Fibroblast of peridontal ligament (primary cell): ENCODE measurements around the gene MEI1.

Experiments
- DNase-seq: peaks from one replicate; pipeline ENCODE4 v3.0.0-alpha.2; 2010; ENCODE audit errors: extremely low read depth

Gene MEI1

DNA sequence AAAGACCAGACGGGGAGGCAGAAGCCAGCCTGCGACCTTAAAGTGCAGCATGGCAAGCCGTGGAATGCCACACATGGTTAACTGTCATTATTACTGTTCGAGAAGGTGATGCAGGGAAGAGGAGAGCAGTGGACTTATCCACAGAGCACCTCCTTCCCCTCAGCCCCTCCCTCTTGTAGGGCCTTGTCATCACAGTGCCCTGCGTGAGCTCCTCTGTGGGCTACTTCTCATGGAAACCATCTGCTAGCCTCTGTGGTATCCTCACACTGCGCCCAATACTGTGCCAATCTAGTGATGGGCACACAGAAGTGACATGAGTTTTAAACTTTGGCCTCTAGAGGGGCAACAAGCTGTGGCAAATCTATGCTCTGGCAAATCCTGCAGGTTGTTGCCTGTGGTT, 83.0 kb downstream of the MEI1 start:
- DNase-seq = no peak

DNA sequence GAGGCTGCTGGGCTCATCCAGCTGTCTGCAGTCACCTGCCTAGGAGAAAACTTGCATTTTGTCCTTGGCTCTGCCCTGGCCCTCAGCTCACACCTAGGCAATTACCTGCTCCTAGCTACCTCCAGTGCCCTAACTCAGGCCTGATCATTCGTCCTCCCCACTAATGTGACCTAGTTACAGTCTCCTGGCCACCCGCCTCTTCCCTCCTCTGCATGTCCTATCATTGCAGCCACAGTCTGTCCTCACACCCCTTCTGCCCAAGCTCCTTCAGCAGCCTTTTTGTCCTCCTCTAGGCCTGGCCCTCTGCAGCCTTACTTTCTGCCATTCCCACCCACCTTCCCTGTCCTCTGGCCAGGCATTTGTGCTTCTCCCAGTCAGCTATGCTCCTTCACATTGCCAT, 83.4 kb downstream of the MEI1 start:
- no peak for DNase-seq

DNA sequence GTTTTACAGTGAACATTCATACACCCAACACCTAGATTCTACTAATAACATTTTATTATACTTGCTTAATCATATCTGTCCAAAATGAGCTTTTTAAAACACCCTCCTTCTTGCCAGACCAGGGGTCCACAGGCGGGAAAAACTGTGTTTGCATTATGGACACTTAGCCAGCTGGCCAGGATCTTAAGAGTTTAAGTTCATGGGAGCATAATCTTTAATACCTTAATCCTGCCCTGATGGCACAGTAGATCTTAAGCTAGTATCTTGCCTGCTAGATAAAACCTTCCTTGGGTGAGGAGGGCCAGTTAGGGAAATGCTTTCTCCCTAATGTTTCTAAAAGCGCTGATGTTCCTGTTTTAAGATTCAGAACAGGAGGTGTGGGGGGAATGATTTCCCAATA, 88.0 kb downstream of the MEI1 start:
- no peak for DNase-seq

DNA sequence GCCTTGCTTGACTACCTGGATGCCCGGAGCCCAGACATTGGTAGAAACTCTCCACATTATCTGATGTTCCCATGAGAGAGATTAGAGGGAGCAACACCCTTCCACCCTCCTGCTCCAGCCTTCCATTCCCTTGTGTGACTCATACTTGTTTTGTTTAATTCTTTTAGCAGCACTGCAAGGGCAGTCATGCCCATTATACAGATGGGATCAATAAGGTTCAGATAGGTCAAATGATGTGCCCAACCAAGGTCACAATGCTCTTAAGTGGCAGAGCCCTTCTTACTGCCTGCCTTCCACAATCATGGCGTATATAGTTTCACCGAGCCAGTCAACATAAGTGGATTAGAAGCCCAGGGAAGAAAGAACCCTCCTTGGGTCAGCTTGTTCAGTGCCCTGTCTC, 94.6 kb downstream of the MEI1 start:
- DNase-seq = no peak

DNA sequence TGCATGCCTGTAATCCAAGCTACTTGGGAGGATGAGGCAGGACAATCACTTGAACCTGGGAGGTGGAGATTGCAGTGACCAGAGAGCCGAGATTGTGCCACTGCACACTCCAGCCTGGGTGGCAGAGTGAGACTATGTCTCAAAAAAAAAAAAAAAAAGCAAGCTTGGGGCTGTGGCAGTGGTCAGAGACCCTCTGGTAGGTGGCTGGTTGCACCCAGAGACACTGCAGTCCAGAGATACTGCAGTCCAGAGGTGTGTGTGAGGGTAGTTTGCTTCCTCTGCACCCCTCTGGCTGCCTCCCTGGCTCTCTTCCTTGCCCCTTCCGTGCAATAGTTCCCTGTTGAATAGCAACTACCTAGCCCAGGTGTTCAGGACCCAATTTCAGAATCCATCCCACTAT, 99.4 kb downstream of the MEI1 start:
- no peak for DNase-seq

DNA sequence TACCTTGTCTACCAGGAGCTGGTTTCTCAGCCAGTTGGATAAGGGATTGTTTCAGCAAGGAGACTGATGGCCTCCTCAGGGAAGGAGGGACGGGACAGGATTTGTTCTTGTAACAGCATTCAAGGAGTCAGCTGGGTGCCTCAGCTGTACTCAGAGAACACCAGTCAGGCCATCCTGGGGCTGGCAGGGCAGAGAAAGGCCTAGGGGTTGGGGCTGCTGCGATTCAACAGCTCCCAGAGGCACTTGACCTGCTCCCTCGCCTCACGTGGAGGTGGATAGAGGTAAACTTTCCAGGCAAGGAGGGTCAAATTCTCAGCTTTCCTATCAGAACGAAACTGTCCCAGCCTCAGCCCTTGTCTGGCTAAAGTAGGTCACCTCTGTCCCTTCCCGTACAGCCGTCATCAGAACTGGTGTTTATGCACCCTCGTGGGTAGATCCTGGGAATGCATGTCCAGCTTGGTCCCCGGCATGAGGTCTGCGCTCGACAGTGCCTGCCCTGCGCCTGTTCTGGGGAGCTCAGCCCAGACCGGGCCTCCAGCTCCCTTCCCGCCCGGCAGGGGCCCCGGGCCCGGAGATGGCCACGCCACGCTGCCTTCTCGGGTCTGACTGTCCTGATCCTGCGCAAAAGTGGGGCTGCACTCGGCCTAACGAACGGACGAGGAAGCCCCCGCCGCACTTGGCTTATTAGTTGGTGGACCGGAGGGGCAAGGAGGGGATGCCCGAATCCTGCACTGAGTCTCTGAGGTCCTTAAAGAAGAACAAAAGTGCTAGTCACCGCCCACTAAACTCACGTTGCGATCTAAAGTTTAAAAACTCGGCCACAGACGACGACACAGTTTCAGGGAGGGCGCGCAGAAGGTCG, 100.4 kb downstream of the MEI1 start:
- DNase-seq = peak; percentile 13

DNA sequence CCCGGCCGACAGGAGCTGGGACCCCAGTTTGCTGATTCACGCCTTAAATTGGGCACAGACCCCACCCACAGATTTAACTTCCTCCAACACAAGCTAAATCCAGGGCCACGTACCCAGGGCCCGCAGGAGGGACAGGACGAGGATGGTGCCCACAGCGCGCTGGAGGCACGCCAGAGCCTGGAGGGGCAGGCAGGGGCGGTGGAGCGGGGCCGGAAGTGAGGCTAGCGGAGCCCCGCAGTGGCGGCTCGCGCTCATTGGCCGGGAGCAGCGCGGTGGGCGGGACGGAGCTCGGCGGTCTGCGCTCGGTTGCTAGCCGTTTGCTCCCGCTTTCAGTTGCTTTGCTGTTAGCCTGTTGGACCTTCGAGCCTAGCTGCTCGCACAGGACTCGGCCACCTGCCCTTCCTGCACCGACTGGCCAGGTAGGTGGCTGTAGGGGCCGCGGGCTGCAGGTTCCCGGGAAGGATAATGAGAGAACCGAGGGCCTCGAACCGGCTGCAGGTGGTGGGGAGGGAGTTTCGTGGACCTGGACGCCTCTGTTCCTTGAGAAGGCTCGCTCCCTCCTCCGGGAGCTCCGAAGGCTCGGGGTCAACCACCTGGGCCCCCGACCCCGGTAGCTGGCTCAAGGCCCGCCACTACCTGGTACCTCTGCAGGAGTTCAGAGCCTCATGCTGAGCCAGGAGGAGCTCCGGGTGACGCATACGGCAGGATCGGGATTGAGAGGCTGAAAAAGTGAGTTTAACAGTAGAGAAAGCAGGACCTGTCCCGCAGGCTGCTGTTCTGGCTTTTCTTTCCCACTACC, 101.2 kb downstream of the MEI1 start, which contains the start of gene CCDC134:
Gene CCDC134 (plus strand): TSS at position 332 of the 799 bp plus-strand sequence. CDS start 8,212 bp downstream, outside the sequence.
- peak; percentile 69 for DNase-seq

DNA sequence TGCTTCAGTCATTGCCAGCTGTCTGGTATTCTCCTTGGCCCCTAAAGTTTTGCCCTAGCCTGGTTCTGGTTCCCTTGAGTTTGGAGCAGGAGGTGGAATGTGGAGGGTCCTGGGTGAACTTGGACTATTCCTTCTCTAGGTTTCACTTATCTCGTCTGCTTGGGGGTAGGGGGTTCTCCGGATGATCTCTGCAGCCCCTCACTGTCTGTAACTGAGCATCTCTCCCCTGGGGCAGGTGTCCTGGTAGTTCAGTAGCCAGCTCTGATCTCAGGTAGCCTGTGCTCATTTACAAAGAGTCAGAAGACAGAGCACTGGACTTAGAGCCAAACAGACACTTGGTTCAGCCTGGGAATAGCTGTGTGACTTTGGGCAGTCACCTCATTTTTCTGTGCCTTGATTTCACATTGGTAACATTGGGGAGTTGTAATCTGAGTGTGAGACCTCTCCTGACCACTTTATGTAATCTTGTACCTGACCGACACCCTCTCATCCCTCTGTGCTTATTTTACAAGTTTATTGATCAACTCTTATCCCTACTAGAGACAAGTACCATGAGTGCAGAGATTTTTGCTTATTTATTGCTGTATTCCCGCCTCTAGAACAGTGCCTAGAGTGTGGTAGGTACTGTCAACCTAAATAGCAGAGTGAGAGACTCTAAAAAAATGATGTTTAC, 102.0 kb downstream of the MEI1 start:
- DNase-seq = no peak

DNA sequence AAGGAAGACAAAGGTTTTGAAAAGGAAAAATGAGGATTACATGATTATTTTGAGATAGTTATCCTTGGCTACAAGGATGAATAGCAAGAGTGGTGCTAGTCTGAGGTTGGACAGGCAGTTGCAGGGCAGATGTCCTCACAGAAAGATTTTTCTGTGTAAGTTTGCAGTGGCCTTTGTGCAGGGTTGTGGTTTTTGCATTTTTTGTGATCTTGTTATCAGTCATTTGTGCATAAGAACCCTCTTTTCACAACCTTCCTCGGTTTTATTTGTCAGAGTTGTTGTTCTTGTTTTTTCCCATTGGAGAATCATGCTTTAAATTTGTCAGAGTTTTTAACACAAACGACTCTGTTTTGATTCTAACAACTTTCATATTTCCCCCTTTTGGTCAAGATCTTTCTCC, 102.6 kb downstream of the MEI1 start:
- DNase-seq = no peak

DNA sequence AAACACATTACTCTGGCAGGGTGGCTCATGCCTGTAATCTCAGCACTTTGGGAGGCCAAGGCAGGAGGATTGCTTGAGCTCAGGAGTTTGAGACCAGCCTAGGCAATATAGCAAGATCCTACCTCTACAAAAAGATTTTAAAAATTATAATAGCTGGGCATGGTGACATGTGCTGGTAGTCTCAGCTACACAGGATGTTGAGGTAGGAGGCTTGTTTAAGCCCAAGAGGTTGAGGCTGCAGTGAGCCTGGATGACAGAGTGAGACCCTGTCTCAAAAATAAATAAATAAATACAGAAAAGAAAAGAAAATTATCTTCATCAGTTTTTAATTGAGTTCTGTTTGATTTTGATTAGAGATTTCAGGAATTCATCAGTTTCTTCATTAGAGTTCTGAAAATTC, 106.3 kb downstream of the MEI1 start:
- no peak for DNase-seq

DNA sequence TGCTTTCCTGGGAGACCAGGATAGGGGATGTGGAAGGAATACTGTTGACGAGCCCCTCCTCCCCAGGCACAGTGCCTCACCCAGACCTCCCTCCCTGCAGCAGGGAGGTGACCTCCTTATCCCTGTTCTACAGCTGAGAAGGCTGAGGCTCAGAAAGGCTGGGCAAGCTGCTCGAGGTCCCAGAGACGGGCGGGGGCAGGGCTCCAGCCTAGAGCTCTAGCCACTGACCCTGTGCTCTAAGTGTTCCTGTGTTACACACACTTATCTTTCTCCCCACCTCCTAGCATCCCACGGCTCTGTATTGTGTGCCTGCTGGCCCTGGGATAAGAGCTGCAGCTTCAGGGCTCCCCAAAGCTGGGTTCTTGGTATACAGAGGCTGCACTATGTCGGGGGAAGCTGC, 109.1 kb downstream of the MEI1 start:
- DNase-seq = no peak

DNA sequence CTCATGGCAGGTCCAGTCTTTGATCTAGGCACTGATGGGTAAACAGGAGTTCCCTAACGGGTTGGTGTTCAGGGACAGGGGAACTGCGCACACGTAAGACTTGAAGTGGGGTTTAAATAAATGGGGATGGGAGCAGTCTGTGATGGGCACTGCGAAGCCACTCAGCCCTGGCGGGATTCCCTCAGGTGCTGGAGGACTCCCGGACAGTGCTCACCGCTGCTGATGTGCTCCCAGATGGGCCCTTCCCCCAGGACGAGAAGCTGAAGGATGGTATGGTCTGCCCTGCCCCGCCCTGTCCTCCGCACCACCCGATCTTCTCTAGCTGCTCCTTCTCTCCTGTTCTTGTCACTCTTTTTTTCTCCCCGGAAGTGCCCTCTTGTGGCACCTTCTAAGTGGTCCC, 110.7 kb downstream of the MEI1 start:
- DNase-seq = no peak

DNA sequence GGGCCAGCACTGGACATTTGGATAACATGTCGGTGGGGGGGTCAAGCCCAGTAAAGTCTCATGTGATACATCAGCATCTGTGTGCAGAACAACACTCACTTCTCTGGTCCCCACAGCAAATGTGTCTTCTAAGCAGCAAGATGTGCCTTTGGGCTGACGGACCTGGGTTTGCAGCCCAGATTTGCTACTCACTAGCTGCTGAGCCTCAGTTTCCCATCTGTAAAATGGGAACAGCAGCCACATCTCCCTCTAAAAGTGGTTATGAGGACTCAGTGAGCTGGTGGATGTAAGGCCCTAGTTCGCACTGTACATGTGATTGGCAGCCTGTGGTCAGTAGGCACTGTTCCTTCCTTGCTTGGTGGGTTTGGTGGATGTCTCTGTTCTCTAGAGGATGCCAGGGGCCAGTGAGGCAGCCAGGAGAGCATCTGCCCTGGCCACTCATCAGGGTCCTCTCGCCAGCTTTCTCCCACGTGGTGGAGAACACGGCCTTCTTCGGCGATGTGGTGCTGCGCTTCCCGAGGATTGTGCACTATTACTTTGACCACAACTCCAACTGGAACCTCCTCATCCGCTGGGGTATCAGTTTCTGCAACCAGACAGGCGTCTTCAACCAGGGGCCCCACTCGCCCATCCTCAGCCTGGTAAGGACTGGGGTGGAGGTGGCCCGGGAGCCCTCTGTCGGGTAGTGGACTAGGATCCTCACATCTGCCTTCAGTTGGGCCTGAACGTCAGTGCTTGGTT, 113.7 kb downstream of the MEI1 start:
- DNase-seq = no peak

DNA sequence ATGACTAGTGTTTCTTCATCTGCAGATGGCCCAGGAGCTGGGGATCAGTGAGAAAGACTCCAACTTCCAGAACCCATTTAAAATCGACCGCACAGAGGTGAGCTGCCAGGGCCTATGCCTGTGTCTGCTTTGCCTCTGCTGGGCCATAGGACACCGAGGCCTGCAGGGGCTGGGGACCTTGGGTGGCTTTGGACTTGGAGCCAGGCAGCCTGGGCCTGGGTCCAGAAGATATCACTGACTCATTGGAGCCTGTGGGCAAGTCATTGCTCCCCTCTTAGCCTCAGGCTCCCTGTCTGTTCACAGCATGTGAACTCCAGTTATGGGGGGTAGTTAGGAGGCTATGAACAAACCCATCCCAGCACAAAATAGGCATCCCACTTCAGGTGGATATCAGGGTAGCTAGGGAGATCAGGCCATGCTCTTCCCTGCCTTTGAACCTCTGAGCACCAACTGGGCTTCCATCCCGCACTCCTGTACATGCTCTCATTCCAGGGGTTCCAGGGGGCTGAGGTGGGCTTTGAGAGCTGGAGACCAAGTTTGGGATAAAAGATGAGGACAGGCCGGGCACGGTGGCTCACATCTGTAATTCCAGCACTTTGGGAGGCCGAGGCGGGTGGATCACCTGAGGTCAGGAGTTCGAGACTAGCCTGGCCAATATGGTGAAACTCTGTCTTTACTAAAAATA, 114.6 kb downstream of the MEI1 start:
- no peak for DNase-seq

DNA sequence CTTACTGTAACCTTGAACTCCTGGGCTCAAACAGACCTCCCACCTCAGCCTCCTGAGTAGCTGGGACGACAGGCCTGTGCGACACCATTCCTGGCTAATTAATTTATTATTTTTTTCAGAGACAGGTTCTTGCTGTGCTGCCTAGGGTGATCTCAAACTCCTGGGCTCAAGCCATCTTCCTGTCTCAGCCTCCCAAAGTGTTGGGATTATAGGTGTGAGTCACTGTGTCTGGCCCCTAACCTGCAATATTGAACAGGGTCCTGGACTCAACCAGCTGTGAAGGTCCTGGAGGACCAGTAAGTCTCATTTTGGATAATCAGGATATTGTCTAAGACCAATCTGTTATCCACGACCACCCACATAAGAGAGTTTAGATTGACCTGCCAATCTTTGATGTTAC, 116.4 kb downstream of the MEI1 start:
- no peak for DNase-seq

DNA sequence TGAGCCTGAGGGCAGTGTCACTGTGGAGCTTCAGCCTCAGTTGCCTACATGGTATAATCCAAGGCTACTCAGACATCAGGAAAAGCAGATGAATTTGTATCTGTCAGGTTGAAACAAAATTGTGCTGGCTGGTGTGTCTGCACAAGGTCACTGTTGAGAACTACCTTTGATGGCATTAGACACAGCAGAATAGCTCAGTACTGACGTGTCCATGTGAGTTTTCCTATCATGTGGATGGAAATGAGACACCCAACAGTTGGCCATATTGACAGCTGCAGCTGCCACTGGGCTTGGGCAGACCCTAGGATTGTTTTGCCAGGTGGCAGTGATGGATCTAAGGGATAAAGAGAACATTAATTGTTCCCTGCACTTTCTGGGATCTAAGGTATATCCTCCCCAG, 116.9 kb downstream of the MEI1 start:
- no peak for DNase-seq

DNA sequence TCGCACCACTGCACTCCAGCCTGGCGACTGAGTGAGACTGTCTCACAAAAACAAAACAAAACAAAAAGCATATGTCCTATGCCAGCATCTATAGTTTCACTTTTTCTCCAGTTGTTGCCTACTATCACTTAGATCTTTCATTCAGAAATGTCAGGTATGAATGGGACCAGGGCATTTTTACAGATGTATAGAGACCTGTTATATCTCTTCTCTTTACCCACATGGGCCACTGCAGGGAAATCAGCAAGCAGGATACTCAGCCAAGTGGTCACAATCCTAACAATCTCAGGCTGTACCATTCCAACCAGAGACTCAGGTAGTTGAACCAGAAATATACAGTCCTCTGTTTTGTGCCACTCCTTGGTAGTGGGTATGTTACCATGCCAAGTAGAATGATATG, 117.6 kb downstream of the MEI1 start:
- no peak for DNase-seq

DNA sequence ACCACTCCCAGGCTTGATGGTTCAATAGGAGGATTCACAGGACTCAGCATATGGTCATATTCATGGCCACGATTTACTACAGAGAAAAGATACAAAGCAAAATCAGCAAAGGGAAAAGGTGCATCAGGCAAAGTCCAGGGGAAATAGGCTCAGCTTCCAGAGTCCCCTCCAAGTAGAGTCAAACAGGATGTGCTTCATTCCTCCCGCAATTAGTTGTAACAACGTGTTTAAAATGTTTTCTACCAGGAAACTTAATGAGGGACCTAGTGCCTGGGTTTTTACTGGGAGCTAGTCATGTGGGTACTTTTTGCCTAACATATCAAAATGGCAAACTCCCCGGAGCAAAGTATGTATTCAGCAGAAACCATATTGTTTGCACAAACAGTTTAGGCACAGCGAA, 118.7 kb downstream of the MEI1 start:
- no peak for DNase-seq

DNA sequence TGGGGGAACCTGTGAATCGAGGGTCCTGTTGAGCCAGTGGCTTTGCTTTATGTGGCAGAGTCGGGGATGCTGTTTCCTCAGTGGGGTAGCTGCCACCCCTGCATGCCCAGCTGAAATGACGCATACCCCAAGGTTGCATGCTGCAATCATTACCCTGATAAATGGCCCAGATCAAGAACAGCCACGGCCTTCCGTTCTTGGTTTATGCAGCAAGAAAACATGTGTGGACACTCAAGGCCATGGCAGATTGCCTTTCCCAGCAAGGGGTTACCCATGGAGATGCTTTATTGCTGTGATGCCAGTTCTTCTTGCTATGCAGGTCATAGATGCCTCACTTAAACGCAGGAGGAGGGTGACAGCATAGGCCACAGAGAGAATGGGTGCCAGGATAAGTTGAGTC, 119.3 kb downstream of the MEI1 start:
- DNase-seq = no peak

DNA sequence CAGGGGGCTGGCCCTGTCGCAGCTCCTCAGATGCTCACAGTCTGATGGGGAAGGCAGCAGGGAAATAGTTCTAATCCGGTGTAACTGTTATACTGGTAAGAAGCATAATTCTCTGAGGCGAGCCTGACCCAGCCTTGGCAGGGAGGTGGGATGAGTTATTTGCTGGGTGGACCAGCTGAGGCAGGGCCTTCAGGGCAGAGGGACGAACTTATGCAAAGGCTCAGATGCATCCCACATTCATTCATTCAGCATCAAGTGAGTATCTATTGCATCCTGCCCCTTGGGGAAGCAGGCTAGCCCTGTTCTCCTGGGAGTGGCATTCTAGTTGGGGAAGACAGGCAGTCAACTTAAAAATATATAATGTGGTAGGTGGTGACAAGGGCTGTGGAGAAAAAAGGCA, 120.0 kb downstream of the MEI1 start:
- no peak for DNase-seq

DNA sequence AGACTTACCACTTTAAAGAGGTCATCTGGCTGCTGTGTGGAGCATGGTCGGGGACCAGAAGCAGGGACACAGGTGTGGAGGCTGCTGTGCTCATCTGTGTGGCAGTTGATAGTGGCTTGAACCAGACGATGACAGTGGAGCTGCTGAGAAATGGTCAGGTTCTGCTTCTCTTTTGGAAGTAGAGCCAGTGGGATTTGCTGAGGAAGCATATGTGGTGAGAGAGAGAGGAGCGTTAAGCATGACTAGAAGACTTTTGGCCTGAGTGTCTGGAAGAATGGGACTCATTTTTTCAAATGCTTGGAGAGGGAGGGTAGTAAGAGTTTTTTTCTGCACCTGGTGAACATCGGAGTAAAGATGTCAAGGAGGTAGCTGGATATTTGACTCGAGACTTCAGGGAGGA, 121.1 kb downstream of the MEI1 start:
- DNase-seq = no peak
